A673 (cell line): ENCODE measurements around the gene ARNT2. TPM values are rescaled to one million over a fixed set of nuclear protein-coding genes. Genes with fewer than 3 reads are reported as not detected.

Experiments
- BruUV-seq: library from RNA; stranded (reverse); fragments of 400-500 nt; replicated peaks from 2 replicates; lab custom pipeline; 2021; lab: Mats Ljungman, UMichigan
- CTCF ChIA-PET: fragments of 300-600 bp; sonication (Branson Sonifier 250); formaldehyde crosslinking; loops from one replicate; lab custom pipeline; 2022; ENCODE audit warnings: antibody characterized with exemption; lab: Charles Lee
- POLR2A ChIA-PET: fragments of 300-600 bp; sonication (Branson Sonifier 250); formaldehyde crosslinking; loops from one replicate; lab custom pipeline; 2022; ENCODE audit warnings: antibody characterized with exemption; ENCODE audit not compliant: low non-redundant PET; lab: Charles Lee
- DNase-seq: peaks from one replicate; pipeline ENCODE4 v3.0.0-alpha.2; 2015; ENCODE audit warnings: low spot score
- H3K27ac ChIP-seq: fragments of 200-600 bp; sonication (generic); 2 replicates; pipeline ENCODE4 v1.5.1; 2016; ENCODE audit warnings: mixed run types, low read depth, mild to moderate bottlenecking, mixed read lengths, antibody characterized with exemption, low read length; ENCODE audit not compliant: poor library complexity, severe bottlenecking
- H3K27me3 ChIP-seq: fragments of 200-600 bp; sonication (generic); replicated peaks from 2 replicates; pipeline ENCODE4 v1.6.1; 2017; ENCODE audit warnings: mixed run types, low read depth, mild to moderate bottlenecking, mixed read lengths, antibody characterized with exemption, low read length; ENCODE audit not compliant: insufficient read depth, poor library complexity
- H3K36me3 ChIP-seq: fragments of 200-600 bp; sonication (generic); 2 replicates; pipeline ENCODE4 v1.6.1; 2016; ENCODE audit warnings: mixed run types, mild to moderate bottlenecking, mixed read lengths, antibody characterized with exemption, low read length; ENCODE audit not compliant: insufficient read depth, poor library complexity, severe bottlenecking
- H3K4me1 ChIP-seq: fragments of 200-600 bp; sonication (generic); 2 replicates; pipeline ENCODE4 v1.6.1; 2017; ENCODE audit warnings: mixed run types, mild to moderate bottlenecking, mixed read lengths, antibody characterized with exemption, low read length; ENCODE audit not compliant: insufficient read depth, poor library complexity, severe bottlenecking
- H3K4me3 ChIP-seq: fragments of 200-600 bp; sonication (generic); 2 replicates; pipeline ENCODE4 v1.5.1; 2016; ENCODE audit warnings: low read depth, mixed run types, mild to moderate bottlenecking, mixed read lengths, low read length; ENCODE audit not compliant: poor library complexity, severe bottlenecking
- H3K9me3 ChIP-seq: fragments of 200-600 bp; sonication (generic); 2 replicates; pipeline ENCODE4 v1.6.1; 2016; ENCODE audit warnings: mixed run types, low read depth, mild to moderate bottlenecking, mixed read lengths, antibody characterized with exemption, low read length; ENCODE audit not compliant: poor library complexity, severe bottlenecking
- EZH2 ChIP-seq: fragments of 200-600 bp; sonication (generic); IDR thresholded peaks from 2 replicates; pipeline ENCODE4 v1.6.1; 2017; ENCODE audit warnings: borderline replicate concordance, low read depth, mild to moderate bottlenecking, mixed read lengths, antibody characterized with exemption, low read length; ENCODE audit not compliant: poor library complexity, severe bottlenecking
- intact Hi-C: fragments of 100-400 bp; cut with micrococcal nuclease; formaldehyde crosslinking; loops from one replicate; pipeline ENCODE4 v1.10.0; 2022; ENCODE audit not compliant: unreplicated experiment
- total RNA-seq: library from RNA; stranded (reverse); gene quantifications from 2 replicates; pipeline ENCODE4 v1.2.3, GENCODE V29; 2021
- TF ChIP-seq, protein P1 (sequence below): fragments of 300-800, 200-600 bp; sonication (generic); conservative IDR thresholded peaks from 2 replicates; pipeline ENCODE4 v1.5.1; 2017; ENCODE audit warnings: low read depth, mild to moderate bottlenecking, antibody characterized with exemption, low read length, moderate library complexity, mixed read lengths

The ARNT2 gene
- total RNA-seq, 1 experiment from 2014 or later: 2.1 TPM

DNA sequence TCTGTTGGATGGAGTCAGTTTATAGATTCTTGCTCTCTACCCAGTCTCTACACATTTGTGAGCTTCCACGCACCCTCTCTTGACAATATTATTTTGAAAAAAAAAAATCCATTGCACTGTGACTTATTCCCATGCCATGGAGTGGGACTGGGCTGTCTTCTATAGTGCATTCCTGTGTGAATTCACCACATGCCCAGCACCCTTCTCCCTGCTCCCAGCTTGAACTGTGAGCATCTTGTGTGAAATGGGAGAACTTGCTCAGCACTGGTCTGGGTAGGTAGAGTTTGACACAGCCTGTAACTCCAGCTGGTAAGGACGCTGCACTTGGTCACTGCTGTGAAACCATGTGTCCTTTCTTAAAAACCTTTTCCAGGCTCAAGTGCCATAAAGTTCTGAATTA lies 91.9 kb downstream of the ARNT2 start:
- Histone ChIP-seq H3K9me3 (no peaks in the 10 kb centered on the region), H3K4me3 (no peak overlapping the region), H3K27me3 (no peaks in the 10 kb centered on the region), H3K27ac (no peak overlapping the region), H3K36me3 (no peaks in the 10 kb centered on the region), H3K4me1 (no peaks in the 10 kb centered on the region)
- DNase-seq: no peak
- ChIA-PET CTCF (no interaction called here), POLR2A (no interaction called here)
- no TSS peak for BruUV-seq
- TF ChIP-seq, protein P1, sequence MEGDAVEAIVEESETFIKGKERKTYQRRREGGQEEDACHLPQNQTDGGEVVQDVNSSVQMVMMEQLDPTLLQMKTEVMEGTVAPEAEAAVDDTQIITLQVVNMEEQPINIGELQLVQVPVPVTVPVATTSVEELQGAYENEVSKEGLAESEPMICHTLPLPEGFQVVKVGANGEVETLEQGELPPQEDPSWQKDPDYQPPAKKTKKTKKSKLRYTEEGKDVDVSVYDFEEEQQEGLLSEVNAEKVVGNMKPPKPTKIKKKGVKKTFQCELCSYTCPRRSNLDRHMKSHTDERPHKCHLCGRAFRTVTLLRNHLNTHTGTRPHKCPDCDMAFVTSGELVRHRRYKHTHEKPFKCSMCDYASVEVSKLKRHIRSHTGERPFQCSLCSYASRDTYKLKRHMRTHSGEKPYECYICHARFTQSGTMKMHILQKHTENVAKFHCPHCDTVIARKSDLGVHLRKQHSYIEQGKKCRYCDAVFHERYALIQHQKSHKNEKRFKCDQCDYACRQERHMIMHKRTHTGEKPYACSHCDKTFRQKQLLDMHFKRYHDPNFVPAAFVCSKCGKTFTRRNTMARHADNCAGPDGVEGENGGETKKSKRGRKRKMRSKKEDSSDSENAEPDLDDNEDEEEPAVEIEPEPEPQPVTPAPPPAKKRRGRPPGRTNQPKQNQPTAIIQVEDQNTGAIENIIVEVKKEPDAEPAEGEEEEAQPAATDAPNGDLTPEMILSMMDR: no peak
- no peak for TF ChIP-seq EZH2
- intact Hi-C loops: no loop called here

DNA sequence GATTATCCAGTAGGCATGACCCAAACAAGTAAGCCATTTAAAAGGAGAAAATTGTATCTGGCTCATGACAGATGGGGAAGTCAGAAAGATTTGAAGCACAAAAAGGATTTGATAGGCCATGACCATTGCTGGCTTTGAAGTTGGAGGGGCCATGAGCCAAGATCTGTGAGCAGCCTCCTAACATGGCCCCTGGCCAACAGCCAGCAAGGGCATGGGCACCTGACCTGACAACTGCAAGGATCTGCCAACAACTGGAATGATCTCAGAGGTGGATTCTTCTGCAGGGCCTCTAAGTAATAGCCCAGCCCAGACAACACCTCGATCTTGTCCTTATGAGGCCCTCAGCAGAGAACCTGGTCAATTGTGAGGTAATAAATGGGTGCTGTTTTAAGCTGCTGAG lies 93.0 kb downstream of the ARNT2 start:
- intact Hi-C loops: no loop called here
- TF ChIP-seq, protein P1: no peak
- no peak for TF ChIP-seq EZH2
- Histone ChIP-seq H3K4me3 (no peak overlapping the region), H3K36me3 (no peaks in the 10 kb centered on the region), H3K27ac (no peak overlapping the region), H3K4me1 (no peaks in the 10 kb centered on the region), H3K27me3 (no peaks in the 10 kb centered on the region), H3K9me3 (no peaks in the 10 kb centered on the region)
- DNase-seq: no peak
- no TSS peak for BruUV-seq
- POLR2A ChIA-PET: no interaction called here
- CTCF ChIA-PET: no interaction called here

DNA sequence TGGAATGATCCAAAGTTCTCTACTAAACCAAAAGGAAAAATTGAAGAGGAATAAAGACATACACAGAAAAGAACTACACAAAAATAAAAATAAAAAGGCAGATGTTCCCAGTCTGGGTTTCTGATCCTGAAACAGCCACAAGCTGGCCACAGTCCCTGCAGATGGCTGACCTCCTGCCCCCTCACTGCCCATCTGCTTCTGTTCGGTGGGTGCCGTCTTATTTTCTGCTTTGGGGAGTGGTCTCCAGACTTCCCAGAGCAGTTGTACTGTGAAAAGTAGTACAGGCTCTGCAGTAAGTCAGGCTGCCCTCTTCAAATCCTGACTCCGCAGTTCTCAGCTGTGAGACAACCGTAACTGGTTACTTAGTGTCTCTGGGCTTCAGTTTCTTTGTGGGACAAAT lies 94.5 kb downstream of the ARNT2 start:
- no peak for TF ChIP-seq EZH2
- TF ChIP-seq, protein P1: no peak
- no TSS peak for BruUV-seq
- Histone ChIP-seq H3K27me3 (no peaks in the 10 kb centered on the region), H3K4me3 (no peak overlapping the region), H3K9me3 (no peaks in the 10 kb centered on the region), H3K36me3 (no peaks in the 10 kb centered on the region), H3K4me1 (no peaks in the 10 kb centered on the region), H3K27ac (no peak overlapping the region)
- no peak for DNase-seq
- intact Hi-C loops: no loop called here
- CTCF ChIA-PET: no interaction called here
- POLR2A ChIA-PET: no interaction called here
